GM18511 (cell line): ENCODE data around the gene CYP1A2.
"Not testable (repeated sequence)": the region's sequence is repeated elsewhere in the genome, so short reads cannot be mapped to it uniquely, and the experiment has no call there.

Source experiments
- ATAC-seq: cut with Tn5 transposase; IDR thresholded peaks from one replicate; pipeline ENCODE4 v1.9.1; 2021; ENCODE audit warnings: mild to moderate bottlenecking, moderate library complexity; ENCODE audit not compliant: unreplicated experiment

The CYP1A2 gene

GRCh38 chr15:74735305-74735704 is 13.3 kb upstream of the CYP1A2 start:
- no peak for ATAC-seq

GRCh38 chr15:74738239-74738638 is 10.4 kb upstream of the CYP1A2 start:
- not testable (repeated sequence) for ATAC-seq

- no peak for ATAC-seq
Measured at GRCh38 chr15:74742422-74742821, 6.2 kb upstream of the CYP1A2 start.

DNA sequence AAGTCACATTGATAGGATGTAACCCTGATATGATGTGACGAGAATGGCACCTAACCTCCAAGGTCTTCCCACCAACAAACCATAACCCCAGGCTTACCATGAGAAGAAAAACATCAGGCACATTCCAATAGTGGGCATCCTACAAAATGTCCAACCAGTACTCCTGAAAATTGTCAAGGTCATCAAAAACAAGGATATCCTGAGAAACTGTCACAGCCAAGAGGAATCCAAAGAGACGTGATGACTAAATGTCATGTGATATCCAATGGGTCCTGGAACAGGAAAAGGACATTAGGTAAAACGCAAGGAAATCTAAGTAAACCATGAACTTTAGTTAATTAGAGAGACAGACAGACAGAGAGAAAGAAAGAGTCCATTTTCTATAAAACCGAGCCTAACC is 2.3 kb upstream of the CYP1A2 start:
- no peak for ATAC-seq

DNA sequence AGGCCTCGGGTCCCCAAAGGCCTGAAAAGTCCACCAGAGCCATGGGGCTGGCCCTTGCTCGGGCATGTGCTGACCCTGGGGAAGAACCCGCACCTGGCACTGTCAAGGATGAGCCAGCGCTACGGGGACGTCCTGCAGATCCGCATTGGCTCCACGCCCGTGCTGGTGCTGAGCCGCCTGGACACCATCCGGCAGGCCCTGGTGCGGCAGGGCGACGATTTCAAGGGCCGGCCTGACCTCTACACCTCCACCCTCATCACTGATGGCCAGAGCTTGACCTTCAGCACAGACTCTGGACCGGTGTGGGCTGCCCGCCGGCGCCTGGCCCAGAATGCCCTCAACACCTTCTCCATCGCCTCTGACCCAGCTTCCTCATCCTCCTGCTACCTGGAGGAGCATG is 1.2 kb downstream of the CYP1A2 start:
- no peak for ATAC-seq

DNA sequence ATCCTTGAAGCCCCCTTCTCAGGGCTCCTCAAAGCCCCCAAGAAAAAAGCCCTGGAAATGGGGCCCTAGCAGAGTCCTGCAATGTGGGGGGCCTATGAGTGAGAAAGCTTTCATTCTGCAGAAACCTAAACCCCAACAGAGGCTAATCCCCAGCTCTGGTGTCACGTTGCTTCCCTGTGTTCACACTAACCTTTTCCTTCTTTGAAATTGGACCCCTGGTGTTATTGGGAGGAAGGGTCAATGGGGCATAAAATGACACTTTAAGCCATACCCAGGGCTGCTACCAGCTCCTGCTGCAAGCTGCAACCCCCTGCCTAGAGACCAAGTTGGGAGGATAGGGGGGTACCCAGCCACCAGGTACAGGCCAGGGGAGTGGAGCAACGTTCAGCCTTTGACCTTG is 2.1 kb downstream of the CYP1A2 start:
- ATAC-seq, result no peak

- no peak for ATAC-seq
Measured at GRCh38 chr15:74752011-74752410, 3.4 kb downstream of the CYP1A2 start.

DNA sequence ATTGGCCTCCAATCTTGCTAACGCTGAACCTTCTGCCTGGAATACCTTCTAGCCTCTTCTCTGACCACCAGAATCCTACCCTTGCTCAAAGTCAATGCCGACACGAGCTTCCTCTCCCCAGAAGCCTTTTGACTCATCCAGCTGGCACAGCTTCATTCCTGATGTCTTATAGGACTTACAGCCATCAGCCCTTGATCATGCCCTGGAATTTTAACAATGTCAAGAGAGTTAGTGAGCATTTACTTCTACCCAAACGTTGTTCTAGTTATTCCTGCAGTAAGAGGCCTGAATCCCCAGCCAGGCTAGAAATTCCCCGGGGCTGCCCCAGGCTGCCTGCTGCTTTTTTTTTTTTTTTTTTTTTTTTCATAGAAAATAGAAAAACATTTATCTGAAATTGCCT is 3.9 kb downstream of the CYP1A2 start:
- ATAC-seq, result no peak

GRCh38 chr15:74754593-74755215 is 6.1 kb downstream of the CYP1A2 start:
- ATAC-seq, result no peak

GRCh38 chr15:74758736-74759135 is 10.1 kb downstream of the CYP1A2 start:
- no peak for ATAC-seq

GRCh38 chr15:74762791-74763150 is 14.1 kb downstream of the CYP1A2 start:
- no peak for ATAC-seq

DNA sequence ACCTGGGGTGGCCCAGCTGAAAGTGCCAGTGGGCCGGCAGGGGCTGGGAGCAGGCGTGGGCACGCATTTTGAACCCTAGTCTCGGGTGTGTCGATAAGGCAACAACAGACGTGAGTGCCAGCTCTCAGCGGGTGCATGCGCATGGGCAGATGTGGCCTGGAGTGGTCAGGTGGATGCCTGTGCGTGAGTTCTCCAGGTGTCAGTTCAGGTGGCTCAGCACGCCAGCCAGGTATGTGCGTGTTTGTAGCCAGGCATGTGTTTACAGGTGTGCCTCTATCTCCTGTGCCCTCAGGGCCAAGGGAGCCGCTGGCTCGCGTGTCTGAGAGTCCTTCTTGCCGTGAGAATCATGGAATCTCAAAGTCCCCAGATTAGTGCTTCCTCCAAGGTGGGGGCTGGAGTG is 14.8 kb downstream of the CYP1A2 start:
- ATAC-seq, result no peak

DNA sequence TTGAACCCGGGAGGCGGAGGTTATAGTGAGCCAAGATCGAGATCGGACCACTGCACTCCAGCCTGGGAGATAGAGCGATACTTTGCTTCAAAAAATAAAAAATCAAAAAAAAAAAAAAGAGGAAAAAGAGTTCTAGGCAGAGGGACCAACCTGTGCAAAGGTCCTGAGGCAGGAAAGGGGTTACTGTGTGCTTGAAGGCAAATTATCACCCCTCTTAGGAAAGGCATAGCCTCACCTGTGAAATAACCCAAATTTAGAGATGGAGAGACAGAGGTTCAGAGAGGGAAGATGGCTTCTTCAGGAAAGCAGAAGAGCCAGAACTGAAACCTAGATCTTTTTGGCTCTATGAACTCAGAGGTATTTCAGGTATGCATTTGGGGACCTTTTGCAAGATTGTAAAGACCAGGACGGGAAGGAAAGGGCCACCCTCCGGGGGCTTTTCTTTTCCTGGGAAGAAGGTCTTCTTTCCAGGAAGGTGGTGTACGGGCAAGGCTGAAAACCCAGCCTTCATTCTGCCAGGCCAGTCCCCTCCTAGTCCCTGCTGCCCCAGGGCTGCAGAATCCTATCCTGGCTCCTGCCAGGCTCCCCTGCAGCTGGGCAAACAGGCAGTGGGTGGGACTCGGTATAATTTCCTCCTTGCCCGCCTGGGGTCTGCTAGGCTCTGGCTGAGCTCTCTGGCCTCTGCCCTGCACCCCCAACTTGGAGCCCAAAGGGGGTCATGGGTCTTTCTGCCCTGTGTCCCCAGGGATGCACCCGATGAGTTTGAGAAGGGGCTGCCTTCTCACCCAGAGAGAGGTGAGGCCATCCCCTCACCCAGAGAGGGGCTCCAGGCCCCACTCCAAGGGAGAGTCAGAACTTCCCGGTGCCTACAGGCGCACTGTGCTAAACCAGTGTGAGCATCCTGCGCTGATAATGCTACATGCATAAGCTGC is 18.8 kb downstream of the CYP1A2 start:
- ATAC-seq, result no peak

GRCh38 chr15:74768099-74768770 is 19.6 kb downstream of the CYP1A2 start:
- no peak for ATAC-seq

- ATAC-seq, result no peak
Measured at GRCh38 chr15:74768771-74769342, 20.2 kb downstream of the CYP1A2 start.

DNA sequence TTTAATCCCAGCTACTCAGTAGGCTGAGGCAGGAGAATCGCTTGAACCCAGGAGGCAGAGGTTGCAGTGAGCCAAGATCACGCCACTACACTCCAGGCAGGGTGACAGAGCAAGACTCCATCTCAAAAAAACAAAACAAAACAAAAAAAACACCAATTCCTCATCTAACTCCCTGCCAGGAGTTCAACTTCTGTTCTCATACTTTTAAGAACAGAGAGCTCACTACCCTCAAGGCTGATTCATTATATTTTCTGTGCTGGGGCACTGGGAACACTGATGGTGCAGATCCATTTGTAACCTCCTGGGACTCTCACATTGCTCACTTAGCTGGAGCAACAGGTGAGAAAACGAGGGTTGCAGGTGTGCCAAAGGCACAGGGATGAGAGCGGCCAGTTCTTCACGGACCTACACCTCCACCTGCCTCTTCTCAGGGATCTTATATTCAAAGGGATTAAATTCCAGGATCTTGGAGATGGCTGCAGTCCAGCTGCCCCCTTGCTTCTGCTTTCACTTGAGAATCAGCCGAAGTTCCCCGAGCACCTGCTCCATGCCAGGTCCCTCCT is 20.9 kb downstream of the CYP1A2 start:
- no peak for ATAC-seq

- ATAC-seq, result no peak
Measured at GRCh38 chr15:74770211-74770903, 21.7 kb downstream of the CYP1A2 start.

GRCh38 chr15:74773329-74773728 is 24.7 kb downstream of the CYP1A2 start:
- no peak for ATAC-seq

DNA sequence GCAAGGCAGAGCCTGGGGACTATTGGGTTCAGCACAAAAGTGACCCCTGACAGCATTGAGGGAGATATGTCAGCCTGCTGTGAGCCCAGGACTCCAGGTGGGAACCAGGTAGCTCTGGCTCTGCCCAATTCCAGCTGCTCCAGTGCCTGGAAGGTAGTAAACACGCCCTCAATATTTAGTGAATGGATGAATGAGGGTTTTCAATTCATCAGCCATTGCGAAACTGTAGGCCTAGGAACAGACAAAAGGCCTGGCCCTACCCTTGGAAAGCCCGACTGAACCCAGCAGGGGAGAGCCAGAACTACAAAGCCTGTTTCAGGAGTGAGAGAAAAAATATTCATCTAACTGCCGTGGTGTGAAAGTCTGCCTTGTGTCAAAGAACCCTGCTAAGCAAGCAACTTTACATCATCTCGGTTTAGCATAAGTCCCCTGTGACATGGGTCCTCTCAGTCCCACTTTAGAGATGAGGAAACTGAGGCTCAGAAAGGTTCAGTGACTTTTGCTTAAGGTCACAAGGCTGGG is 25.1 kb downstream of the CYP1A2 start:
- ATAC-seq, result no peak

DNA sequence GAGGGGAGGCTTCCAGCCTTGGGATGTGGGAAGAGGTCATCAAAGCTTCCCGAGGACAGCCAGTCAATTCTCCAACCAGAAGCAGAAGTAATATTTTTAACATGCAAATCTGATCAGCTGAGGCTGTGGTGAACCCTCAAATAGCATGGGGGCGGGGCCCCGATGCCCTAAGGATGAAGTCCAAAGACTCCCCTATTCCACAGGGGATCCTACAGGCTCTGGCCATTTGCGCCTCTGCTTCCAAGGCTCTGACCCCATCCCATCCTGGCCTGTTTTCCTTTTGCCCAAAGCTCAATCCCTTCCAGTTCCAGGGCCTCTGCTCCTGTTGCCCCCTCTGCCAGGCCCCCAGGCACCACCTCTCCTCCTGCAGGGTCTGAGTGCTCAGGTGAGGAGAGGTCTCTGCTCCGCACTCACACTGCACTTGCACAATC is 26.5 kb downstream of the CYP1A2 start:
- ATAC-seq, result no peak
